K562 (cell line): ENCODE measurements around the gene ASRGL1. TPM values are rescaled to one million over a fixed set of nuclear protein-coding genes. Genes with fewer than 3 reads are reported as not detected.

Experiments used
- ATF3 ChIP-seq, 2 experiments: fragments of 450-650 bp in 1 of 2; sonication (generic) in 1 of 2; formaldehyde crosslinking in 1 of 2; IDR thresholded peaks in 1 of 2; conservative IDR thresholded peaks in 1 of 2; 2 replicates each; pipeline versions ENCODE4 v1.6.1 to v1.8.1; 2016 to 2023; ENCODE audit warnings: mild to moderate bottlenecking in 2 of 2, moderate library complexity in 2 of 2, inconsistent platforms in 1 of 2, missing genetic modification reagents in 1 of 2
- EP300 ChIP-seq: IDR thresholded peaks from 2 replicates; pipeline ENCODE4 v1.6.1; 2012; ENCODE audit warnings: low read length, improper control_type of control experiment
- HDAC1 ChIP-seq, 2 experiments: fragments of 450-650 bp; IDR thresholded peaks; 2 replicates each; pipeline ENCODE4 v1.6.1; 2016 to 2017; ENCODE audit warnings: inconsistent platforms in 1 of 2, mild to moderate bottlenecking in 1 of 2, moderate library complexity in 1 of 2
- HDGF ChIP-seq: fragments of 450-650 bp; IDR thresholded peaks from 2 replicates; pipeline ENCODE4 v1.6.1; 2016
- RBFOX2 ChIP-seq: fragments of 200-400 bp; formaldehyde crosslinking; IDR thresholded peaks from 2 replicates; pipeline ENCODE4 v1.6.1; 2017; ENCODE audit warnings: low read depth, mild to moderate bottlenecking, low read length, moderate library complexity
- STAG1 ChIP-seq: sonication (generic); formaldehyde crosslinking; IDR thresholded peaks from 2 replicates; pipeline ENCODE4 v1.5.0; 2020; ENCODE audit warnings: missing genetic modification reagents, borderline replicate concordance
- TBP ChIP-seq: optimal IDR thresholded peaks from 2 replicates; pipeline ENCODE3; 2011; ENCODE audit warnings: low read depth, low read length, improper control_type of control experiment
- TCFL5 ChIP-seq: fragments of 250-450 bp; sonication (Bioruptor Pico); conservative IDR thresholded peaks from 2 replicates; pipeline ENCODE4 v1.6.1; 2021; ENCODE audit warnings: mild to moderate bottlenecking, moderate library complexity, matching md5 sums
- TEAD4 ChIP-seq, 2 experiments: sonication (generic) in 1 of 2; formaldehyde crosslinking in 1 of 2; IDR thresholded peaks; 2 replicates each; pipeline versions ENCODE4 v1.6.1 to v1.8.0; 2012 to 2022; ENCODE audit warnings: borderline replicate concordance in 1 of 2, inconsistent platforms in 1 of 2, low read length in 1 of 2, mild to moderate bottlenecking in 1 of 2, missing genetic modification reagents in 1 of 2
- ZEB2 ChIP-seq: fragments of 450-650 bp; IDR thresholded peaks from 2 replicates; pipeline ENCODE4 v1.6.1; 2016
- ZNF57 ChIP-seq: fragments of 450-650 bp; formaldehyde crosslinking; IDR thresholded peaks from 2 replicates; pipeline ENCODE4 v1.4.0; 2020; ENCODE audit warnings: mild to moderate bottlenecking, moderate library complexity
- ZNF583 ChIP-seq: fragments of 250-450 bp; sonication (Bioruptor Pico); IDR thresholded peaks from 2 replicates; pipeline ENCODE4 v1.4.0; 2020
- ZNF740 ChIP-seq, 3 experiments: fragments of 200-800 bp in 1 of 3; sonication (Bioruptor generic) in 1 of 3; sonication (generic) in 1 of 3; formaldehyde crosslinking in 1 of 3; IDR thresholded peaks; 2 replicates each; pipeline versions ENCODE4 v1.6.1 to v1.8.0; 2016 to 2022; ENCODE audit warnings: mild to moderate bottlenecking in 2 of 3, missing compliant biosample characterization in 2 of 3, missing genetic modification characterization in 2 of 3, missing genetic modification reagents in 1 of 3
- polyA plus RNA-seq, 8 experiments: library from polyadenylated mRNA; depleted of rRNA in 4 of 8; stranded (reverse) in 5 of 8; unstranded in 3 of 8; fragments of >200 nt; fragmentation: Nextera tagmentation in 2 of 8; fragmentation: Illumina TruSeq in 1 of 8; extraction: Ambion mirVana in 2 of 8; extraction: Trizol in 1 of 8; gene quantifications; 2 replicates each; pipeline versions ENCODE4 v1.2.1 to v1.2.3, GENCODE V29; 2011 to 2014; ENCODE audit warnings: inconsistent platforms in 1 of 8, missing spikeins in 1 of 8
- total RNA-seq, 7 experiments: library from RNA; depleted of rRNA in 6 of 7; stranded (reverse); fragments of >200 nt in 6 of 7; fragmentation: Illumina TruSeq in 2 of 7; extraction: Trizol in 2 of 7; gene quantifications; 2 replicates each; pipeline versions ENCODE4 v1.2.1 to v1.2.3, GENCODE V29; 2011 to 2021; ENCODE audit warnings: low replicate concordance in 1 of 7
- TF ChIP-seq, protein P1 (sequence below): fragments of 250-450 bp; sonication (Bioruptor Pico); IDR thresholded peaks from 2 replicates; pipeline ENCODE4 v1.5.0; 2020; ENCODE audit warnings: mild to moderate bottlenecking
- TF ChIP-seq, protein P2 (sequence below): fragments of 450-650 bp; IDR thresholded peaks from 2 replicates; pipeline ENCODE4 v1.6.1; 2016; ENCODE audit warnings: low read depth, mild to moderate bottlenecking, moderate library complexity
- TF ChIP-seq, protein P3 (sequence below): conservative IDR thresholded peaks from 2 replicates; pipeline ENCODE4 v1.6.1; 2011; ENCODE audit warnings: low read depth, mild to moderate bottlenecking, low read length; ENCODE audit not compliant: control insufficient read depth
- TF ChIP-seq, protein P4 (sequence below): sonication (generic); formaldehyde crosslinking; IDR thresholded peaks from 2 replicates; pipeline ENCODE4 v1.9.0; 2022; ENCODE audit warnings: mild to moderate bottlenecking, missing genetic modification reagents

ASRGL1 gene
- total and polyA plus RNA-seq, 9 of the 15 experiments (the other 6 are each of a cell fraction or from before 2014, with no cell fraction given): 3.1 to 23.0 (median 11.2) TPM

DNA sequence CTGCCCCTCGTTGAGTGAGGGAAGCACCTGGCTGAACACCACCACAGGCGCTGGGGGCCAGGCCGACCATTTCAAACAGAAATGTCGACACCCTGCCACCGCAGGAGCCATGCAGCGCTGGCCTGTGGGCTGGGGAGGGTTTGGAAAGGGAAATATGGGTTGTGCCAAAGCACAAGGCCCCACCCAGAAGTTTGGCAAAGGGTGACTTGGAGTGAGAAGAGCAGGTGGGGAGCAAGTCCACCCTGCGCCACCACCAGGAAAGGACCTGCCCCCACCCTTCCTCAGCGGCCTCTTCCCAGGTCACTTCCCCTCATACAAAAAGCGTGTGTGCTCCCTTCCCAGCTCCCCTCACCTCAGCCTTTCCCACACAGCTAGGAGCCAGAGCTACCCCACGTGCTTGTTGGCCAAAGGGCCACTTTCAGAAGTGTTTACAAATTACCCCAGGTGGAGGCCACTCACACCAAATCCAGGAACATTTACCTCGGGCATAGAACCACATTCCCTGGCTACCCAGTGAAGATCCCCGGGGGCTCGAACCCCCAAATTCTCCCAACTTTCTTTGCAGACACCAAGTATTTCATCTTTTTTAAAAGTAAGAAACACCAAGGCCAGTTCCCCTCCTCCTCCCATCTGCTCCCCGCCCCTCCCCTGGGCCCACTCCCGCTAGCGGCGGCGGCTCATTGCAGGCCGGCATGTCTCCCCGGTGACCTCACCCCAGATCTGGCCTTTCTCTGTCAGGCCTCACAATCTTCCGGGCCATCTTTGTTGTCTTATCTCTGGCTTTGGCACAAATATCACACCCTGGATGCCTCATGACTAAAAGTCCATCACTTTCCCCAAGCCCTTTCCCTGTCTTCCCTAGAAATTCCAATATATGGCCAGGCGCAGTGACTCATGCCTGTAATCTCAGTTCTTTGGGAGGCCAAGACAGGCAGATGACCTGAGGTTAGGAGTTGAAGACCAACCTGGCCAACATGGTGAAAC, 61.1 kb downstream of the ASRGL1 start (continued):
- TF ChIP-seq, protein P1, sequence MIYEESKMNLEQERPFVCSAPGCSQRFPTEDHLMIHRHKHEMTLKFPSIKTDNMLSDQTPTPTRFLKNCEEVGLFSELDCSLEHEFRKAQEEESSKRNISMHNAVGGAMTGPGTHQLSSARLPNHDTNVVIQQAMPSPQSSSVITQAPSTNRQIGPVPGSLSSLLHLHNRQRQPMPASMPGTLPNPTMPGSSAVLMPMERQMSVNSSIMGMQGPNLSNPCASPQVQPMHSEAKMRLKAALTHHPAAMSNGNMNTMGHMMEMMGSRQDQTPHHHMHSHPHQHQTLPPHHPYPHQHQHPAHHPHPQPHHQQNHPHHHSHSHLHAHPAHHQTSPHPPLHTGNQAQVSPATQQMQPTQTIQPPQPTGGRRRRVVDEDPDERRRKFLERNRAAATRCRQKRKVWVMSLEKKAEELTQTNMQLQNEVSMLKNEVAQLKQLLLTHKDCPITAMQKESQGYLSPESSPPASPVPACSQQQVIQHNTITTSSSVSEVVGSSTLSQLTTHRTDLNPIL (CRISPR knock-in tag): 0 out of 2 replicates have a peak, but pooled peaks have one; percentile 27
- 0 out of 2 replicates have a peak, but pooled peaks have one; percentile 27 for TF ChIP-seq HDGF
- TF ChIP-seq ZNF583 (CRISPR knock-in tag): peak; percentile 50; the same call in 1 of the 2 replicates
- peak; percentile 50; the same call in 1 of the 2 replicates for TF ChIP-seq ZEB2
- peak in 1 of 2 experiments; percentile 78; a peak in 2 of 4 replicates for TF ChIP-seq HDAC1 (IDR thresholded peaks at IDR 0.05)
- TF ChIP-seq TCFL5 (CRISPR knock-in tag): no peak
- peak; percentile 95 for TF ChIP-seq ATF3 (IDR thresholded peaks at IDR 0.05)
- no peak for TF ChIP-seq ATF3 (CRISPR knock-in tag; conservative IDR thresholded peaks at IDR 0.05)
- TF ChIP-seq STAG1: no peak
- TF ChIP-seq, protein P2, sequence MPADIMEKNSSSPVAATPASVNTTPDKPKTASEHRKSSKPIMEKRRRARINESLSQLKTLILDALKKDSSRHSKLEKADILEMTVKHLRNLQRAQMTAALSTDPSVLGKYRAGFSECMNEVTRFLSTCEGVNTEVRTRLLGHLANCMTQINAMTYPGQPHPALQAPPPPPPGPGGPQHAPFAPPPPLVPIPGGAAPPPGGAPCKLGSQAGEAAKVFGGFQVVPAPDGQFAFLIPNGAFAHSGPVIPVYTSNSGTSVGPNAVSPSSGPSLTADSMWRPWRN: 0 out of 2 replicates have a peak, but pooled peaks have one; percentile 23
- TF ChIP-seq, protein P3, sequence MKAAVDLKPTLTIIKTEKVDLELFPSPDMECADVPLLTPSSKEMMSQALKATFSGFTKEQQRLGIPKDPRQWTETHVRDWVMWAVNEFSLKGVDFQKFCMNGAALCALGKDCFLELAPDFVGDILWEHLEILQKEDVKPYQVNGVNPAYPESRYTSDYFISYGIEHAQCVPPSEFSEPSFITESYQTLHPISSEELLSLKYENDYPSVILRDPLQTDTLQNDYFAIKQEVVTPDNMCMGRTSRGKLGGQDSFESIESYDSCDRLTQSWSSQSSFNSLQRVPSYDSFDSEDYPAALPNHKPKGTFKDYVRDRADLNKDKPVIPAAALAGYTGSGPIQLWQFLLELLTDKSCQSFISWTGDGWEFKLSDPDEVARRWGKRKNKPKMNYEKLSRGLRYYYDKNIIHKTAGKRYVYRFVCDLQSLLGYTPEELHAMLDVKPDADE: 0 out of 2 replicates have a peak, but pooled peaks have one; percentile 49
- TF ChIP-seq, protein P4, sequence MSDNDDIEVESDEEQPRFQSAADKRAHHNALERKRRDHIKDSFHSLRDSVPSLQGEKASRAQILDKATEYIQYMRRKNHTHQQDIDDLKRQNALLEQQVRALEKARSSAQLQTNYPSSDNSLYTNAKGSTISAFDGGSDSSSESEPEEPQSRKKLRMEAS: peak; percentile 55; the same call in 1 of the 2 replicates
- TF ChIP-seq RBFOX2: peak; percentile 26; the same call in 1 of the 2 replicates
- TF ChIP-seq ZNF740 (CRISPR knock-in tag; IDR thresholded peaks at IDR 0.05): no peak
- 0 out of 4 replicates have a peak, but pooled peaks of 1 of the 2 experiments have one; percentile 19 for TF ChIP-seq ZNF740 (tag; IDR thresholded peaks at IDR 0.05)
- TF ChIP-seq TBP: peak; percentile 20
- TF ChIP-seq ZNF57 (CRISPR knock-in tag): no peak
- TF ChIP-seq EP300: peak; percentile 49
- TF ChIP-seq TEAD4 (IDR thresholded peaks at IDR 0.05; ENCODE audit: low read length): peak; percentile 39; the same call in 1 of the 2 replicates
- no peak for TF ChIP-seq TEAD4 (CRISPR knock-in tag; IDR thresholded peaks at IDR 0.05; ENCODE audit: borderline replicate concordance)
